ENCODE data around the gene MYT1.

MYT1 gene

DNA sequence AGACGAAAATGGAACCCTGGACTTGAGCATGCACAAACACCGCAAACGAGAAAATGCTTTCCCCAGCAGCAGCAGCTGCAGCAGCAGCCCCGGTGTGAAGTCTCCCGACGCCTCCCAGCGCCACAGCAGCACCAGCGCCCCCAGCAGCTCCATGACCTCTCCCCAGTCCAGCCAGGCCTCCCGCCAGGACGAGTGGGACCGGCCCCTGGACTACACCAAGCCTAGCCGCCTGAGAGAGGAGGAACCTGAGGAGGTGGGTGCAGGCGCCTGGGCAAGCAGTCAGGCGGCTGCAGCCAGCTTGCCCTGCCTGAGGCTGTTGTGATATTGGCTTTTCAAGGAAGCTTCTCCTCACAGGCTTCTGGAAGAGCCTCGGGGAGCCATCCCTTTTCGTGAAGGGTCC, 55.5 kb downstream of the MYT1 start:
- no peak for DNase-seq

DNA sequence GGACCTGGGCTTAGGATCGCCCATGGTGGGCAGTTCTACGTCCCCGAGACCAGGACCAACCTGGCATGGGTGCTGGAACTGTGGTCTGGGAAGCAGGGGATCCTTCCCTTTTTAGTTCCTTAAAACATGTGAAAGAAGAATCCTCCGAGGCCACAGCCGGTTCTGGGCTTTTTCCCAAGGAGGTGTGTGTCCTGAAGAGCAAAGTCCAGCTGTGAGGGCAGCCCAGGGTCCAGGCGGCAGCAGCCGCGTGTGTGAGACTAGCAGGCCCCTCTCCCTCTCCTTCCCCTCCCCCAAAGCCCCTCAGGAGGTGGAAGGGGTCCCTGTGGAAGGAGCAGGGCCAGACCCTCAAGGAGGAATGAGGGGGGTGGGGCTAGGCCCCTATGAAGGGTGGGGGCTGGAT, 56.2 kb downstream of the MYT1 start:
- DNase-seq, result no peak

DNA sequence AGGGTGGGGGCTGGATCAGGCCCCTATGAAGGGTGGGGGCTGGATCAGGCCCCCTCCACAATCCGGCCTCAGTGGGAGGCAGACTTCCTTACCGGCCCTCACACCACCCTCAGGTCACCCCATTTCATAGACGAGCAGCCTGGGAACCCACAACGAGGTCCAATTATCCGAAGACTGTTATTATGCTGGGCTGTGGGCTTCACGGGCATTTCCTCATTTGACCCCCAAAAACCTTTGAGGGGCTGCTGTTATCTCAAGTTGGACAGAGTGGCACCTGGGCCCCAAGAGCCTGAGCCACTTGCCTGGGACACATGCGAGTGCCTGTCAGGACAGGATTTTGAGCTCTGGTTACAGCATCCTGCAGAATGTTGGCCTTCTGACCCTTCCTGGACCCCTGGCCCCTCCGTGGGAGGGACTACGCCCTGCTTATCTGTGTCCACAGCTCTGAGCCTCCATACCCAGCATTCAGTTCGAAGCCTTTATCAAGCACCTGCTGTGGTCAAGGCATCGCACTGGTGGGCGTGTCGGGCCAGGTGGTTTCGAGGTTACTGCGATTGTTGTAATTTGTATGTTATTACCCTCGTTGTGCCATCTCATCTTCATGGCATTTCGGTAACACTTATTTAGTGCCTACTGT, 56.8 kb downstream of the MYT1 start:
- no peak for DNase-seq

- no peak for DNase-seq
Measured at GRCh38 chr20:64222291-64222735, 58.1 kb downstream of the MYT1 start.

GRCh38 chr20:64222851-64223525, 58.7 kb downstream of the MYT1 start:
- no peak for DNase-seq

DNA sequence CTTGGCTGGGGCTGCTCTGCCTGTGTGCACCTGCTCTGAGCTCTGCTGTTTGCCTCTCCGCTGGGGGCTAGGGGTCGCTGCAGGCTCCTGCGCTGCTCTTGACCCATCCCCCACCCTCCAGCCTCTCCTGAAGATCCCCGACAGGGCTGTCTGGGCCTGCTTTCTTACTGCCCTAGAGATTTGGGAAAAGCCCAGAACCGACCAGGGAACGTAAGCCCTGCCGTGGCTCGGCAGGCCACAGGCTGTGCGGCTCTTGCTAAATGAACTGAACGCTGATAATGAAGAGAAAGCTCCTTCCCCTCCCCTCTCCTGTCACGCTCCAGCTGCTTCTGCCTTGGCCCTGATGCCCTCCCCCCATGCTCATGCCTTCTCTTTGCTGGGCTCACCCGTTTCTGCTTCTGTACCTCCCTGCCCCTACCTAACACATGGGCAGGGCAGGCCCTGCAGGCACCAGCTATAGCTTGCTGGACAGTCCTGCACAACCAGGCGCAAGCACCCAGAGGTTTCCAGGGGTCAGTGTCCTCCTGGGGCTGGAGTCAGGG, 59.3 kb downstream of the MYT1 start:
- DNase-seq, result no peak

DNA sequence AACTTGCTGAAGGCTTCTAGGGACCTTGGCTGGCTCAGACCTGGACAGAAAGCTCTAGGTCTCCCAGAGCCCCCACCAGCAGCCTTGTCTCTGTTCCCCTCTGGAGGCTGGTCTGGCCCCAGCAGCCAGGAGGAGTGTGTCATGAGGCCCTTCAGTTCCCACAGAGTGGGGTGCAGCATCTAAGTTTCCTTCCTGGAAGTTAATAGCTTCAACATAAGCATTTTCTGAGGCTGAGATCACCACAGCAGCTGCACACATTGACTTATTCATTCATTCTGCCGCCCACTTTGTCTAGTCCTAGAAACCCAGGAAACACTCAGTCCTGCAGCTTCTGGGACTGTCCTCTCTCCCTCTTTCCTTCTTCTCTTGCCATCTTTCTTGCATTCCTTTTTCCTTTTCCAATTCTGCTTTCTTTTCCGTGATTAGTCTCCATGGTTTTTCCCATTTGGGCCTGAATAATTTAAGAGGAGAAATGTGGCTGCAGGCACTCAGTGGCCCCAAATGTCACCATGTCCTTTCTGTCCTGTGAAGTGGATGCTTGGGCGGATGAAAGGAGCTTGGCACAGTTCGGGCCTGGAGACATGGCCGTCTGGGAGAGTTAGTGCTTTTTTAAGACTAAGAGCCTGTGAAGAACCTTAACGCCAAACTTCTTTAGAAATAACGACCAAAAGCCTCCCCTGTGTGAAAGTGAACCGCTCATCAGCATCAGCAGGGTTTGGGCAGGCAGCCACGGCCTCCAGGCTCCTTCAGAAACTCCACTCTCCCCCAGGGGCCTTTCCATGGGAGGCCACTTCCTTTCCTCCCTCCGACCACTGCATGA, 60.3 kb downstream of the MYT1 start:
- peak in 2 of 4 experiments; percentile 4 to 11 for DNase-seq

DNA sequence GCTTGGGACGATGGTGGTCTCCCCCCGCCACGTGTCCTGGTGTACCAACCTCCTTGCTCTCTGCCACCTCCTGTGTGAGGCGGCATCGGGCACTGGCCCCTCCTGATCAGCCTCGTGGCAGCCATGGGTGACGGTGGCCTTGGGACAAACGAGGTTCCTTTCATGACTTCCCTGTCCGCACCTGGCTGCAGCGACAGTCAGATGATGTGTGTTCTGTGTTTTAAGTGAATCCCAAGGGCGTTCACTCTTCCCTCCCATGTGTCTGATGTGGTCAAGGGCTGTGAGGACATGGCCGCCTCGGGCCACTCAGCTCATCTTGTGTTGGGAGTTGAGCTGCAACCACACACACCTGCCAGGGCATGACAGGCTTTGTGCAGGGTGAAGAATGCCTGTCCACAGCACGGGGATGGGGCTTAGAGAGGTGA, 60.9 kb downstream of the MYT1 start:
- DNase-seq, result no peak

DNA sequence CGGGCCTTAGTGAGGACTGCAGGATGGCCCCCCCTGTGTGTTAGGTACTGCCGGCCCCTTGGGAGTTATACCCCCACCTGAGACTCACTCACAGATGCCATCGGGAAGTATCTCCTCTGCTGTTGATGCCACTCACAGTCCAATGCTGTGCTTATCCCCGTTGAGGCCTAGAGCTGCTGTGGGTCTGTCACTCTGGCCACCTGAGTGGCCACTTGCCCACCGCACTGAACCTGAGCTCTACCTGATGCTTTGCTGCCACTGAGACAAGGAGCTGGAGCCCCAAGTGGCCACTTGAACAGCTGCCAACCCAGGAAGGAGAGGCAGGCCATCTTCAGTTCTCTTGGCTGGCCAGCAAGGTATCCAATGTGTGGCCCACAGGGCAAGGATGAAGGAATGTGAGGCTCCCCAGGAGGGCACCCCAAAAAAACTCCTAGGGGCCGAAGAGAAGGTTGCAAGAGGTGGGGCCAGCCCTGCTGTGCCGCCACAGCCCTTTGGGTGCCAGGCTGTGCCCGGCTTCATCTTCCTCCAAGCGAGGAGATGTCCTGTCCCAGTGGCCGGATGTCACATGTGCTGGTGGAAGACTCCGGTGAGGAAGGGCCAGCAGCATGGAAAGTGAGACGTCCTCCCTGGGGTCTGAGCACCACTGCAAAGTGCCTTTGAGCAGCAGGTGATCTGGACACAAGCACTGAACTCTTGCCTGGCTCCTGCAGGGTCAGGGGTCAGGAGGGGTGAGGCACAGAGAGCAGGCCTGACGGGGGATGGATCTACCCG, 61.8 kb downstream of the MYT1 start:
- no peak for DNase-seq

DNA sequence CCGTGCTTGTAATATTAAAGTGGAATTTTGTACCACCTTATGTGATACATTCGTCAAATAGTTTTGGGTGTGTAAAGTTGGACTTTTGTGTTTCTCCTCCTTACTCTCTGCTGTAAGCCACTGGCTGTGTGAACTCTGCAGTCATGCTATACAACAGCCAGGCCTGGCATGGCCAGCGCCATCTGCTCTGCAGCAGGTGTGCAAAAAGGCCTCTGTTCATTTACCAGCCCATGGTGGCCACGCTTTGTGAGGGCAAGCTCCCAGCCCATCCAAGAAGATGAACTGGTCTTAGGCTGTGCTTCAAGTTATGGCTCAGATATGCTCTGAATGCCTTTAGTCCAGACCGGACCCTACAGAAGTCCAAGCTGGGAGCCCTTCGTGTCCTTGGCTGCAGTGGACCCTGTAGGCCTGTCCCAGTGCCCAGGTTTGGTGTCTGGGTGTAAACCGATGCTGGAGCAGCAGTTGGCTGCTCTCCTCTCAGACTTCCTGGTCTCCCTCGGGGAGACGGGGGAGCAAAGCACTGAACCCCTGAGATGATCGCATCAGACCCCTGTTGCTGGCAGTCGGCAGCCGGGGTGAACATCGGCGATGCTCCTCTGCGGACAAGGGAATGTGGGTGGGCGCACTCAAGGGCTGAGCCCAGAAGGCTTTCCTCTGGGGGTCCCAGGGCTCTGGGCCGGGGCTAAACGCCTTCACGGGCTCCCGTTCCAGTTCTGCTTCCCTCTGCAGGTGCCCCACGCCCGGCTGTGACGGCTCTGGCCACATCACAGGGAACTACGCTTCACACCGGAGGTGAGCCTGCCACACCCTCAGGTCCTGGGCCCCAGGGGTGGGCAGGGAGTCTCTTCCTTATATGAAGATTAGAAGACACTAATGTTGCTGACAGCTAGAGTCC, 62.7 kb downstream of the MYT1 start:
- no peak for DNase-seq

GRCh38 chr20:64228086-64228653, 63.9 kb downstream of the MYT1 start:
- no peak for DNase-seq

- no peak for DNase-seq
Measured at GRCh38 chr20:64228751-64229506, 64.7 kb downstream of the MYT1 start.

GRCh38 chr20:64229507-64230061, 65.3 kb downstream of the MYT1 start:
- DNase-seq, result no peak

GRCh38 chr20:64230461-64231145, 66.4 kb downstream of the MYT1 start:
- DNase-seq, result no peak

GRCh38 chr20:64231621-64232550, 67.6 kb downstream of the MYT1 start:
- no peak for DNase-seq

- no peak for DNase-seq
Measured at GRCh38 chr20:64232794-64233193, 68.5 kb downstream of the MYT1 start.

GRCh38 chr20:64233725-64234124, 69.5 kb downstream of the MYT1 start:
- DNase-seq, result no peak

- DNase-seq, result no peak
Measured at GRCh38 chr20:64234291-64234791, 70.1 kb downstream of the MYT1 start.

Measured in suppressor macrophage (primary cell).